NCI-H524 (cell line): Measurements from ENCODE around the gene FAM131A.

ENCODE experiments used
- DNase-seq, 2 experiments: peaks; one replicate each; lab custom pipeline; 2025; lab: John Stamatoyannopoulos, UW

Gene FAM131A

DNA sequence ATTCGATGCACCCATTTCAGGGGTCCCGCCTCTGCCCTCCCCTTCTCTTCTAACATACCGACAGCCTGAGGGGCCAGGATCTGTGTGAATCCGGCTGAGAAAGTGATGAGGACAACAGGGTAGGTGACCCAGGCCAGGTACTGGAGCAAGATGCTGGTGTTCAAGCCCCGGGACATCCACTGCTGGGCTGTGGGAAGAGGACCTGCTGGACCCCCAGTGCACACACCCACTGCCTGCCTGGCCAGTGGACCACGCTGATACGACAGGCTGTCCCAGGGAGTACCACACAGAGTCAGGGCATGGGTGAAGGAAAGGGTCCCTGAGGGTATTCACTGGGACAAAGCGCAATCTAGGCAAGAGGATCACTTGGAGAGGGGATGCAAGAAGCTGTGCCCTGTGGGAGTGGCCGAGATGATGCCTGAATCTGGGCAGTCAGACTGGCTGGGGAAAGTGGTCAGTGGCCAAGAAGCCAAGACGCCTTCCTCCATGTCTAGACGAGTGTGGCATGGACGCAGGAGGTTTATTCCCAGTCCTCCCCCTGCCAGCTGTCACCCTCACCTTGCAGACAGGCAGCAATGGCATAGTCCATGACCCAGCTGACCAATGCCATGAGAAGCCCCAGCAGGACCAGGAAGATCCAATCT is 20.8 kb downstream of the FAM131A start:
- no peak for DNase-seq

DNA sequence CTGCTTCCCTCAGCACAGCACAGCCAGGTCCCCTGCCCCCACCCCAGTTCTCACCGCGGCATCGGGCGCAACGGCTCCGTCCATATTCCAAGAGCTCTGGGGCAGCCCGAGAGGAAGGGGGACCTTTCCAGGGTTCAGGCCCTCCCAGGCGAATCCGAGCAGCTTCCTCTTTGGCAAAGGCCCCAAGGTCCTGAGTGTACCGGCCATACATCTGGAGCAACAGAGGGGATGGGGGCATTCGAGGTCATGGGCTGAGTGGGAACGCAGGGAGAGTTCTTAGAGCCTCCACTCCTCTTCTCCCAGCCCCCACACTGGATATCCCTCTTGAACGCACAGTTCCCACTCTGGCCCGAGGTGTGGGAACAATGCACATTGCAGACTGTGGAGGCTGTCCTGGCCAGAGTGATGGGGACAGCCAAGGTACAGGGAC is 21.5 kb downstream of the FAM131A start:
- DNase-seq: no peak

DNA sequence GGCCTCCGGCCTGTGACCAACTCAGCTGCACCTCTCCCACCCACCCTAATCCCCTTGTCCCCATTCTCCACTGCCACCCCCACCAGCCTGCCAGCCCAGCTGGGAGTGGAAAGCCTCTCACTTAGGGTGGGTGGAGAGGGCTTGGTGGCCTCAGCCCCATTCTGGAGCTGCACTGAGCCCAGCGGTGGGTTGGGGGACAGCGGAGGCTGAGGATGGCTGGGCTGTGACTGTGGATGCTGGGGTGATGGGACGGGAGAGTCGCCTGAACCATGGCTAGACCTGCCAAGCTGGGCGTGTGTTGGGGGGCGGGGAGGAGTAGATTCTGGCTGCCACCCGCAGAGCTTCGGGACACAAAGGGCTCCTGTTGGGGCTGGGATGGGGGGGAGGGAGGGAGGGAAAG is 22.2 kb downstream of the FAM131A start:
- no peak for DNase-seq

DNA sequence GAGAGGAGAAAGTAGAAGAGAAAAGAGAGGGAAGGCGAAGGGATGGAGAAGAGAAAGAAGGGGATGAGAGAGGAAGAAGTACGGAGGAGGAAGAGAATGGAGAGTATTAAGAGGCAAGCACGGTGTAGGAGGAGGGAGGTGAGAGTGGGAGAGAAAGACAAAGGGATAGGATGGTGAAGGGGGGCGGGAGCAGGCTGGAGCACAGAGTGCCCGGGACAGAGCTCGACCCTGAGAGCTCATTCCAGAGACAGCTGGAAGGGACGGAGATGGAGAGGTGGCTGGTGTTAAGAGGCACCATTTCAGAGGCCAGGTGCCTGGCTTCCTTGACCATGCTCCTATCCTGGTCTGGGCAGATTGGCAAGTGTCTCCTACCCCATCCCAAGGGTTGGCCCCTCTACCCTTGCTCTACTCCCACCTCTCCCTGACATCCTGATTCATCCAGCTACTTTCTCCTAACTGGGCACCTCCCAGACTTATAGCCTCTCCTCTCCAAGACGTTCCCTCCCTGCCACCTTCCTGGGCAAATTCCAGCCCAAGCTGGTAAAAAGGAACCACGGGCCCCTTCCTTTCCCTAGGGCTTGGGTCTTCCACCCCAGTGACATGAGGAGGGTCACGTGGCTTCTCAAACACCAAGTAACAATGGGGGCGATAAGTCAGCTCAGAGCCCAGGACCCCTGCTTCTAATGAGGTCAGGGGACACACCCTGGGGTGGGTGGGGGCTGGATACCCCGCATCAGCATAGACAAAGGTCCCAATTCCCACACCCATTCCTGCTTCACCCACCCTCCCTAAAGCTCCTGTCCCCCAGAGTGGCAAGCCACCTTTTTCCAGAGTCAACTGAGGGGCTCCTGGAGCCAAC is 22.9 kb downstream of the FAM131A start:
- no peak for DNase-seq

DNA sequence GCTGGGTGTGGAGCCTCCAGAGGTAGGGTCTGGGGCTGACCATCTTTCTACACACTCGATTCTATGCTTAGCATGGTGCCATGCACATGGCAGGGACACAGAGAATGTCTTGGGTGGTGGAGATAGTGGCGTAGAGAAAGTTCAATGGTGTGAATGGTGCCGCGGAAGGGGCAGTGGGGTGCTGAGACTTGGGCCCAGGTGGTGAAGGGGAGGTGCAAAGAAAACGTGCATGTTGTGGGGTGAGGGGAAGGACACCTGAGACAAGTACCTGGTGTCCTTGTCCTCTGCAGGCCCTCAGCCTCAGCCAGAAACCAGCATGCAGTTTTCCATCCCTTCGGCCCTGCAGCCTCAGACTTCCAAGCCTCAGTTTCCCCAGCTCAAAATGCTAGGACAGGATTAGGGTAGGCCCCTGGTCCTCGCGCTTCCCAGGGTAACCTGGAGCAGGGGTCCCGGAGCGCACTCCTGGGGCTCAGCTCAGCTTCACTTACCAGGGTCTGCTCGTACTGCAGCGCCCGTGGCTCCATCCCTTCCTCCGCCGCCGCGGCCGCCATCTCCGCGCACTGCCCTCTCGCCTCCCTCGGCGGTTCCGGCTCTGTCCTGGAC is 23.6 kb downstream of the FAM131A start:
- DNase-seq: peak in 1 of 2 experiments; percentile 50

DNA sequence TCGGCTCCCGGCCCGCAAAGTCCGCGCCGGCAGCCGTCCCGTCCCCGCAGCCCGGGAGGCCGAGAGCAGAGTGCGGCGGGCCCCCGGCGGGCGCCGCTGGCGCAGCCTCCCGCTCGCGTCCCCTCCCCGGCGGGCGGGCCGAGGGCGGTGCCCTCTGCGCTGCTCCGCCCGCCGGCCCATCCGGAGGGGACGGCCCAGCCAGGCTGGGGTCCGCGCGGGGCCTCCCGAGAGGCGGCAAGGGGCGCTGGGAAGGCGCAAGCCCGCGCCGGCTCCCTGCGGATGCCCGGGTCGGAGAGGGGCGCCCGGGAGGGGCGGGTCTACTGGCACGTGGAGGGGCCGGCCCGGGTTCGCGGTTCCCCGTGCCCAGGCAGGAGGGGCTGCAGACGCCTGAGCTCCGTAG is 24.1 kb downstream of the FAM131A start, which contains the start of the genes CLCN2 and POLR2H:
Gene CLCN2 (minus strand): TSS at position 74 of the 400 bp plus-strand sequence. CDS start 126 bp downstream, outside the sequence.
Gene POLR2H (plus strand): TSS at position 179 of the 400 bp plus-strand sequence. CDS start 1,783 bp downstream, outside the sequence.
- peak; percentile 44 to 75 for DNase-seq

DNA sequence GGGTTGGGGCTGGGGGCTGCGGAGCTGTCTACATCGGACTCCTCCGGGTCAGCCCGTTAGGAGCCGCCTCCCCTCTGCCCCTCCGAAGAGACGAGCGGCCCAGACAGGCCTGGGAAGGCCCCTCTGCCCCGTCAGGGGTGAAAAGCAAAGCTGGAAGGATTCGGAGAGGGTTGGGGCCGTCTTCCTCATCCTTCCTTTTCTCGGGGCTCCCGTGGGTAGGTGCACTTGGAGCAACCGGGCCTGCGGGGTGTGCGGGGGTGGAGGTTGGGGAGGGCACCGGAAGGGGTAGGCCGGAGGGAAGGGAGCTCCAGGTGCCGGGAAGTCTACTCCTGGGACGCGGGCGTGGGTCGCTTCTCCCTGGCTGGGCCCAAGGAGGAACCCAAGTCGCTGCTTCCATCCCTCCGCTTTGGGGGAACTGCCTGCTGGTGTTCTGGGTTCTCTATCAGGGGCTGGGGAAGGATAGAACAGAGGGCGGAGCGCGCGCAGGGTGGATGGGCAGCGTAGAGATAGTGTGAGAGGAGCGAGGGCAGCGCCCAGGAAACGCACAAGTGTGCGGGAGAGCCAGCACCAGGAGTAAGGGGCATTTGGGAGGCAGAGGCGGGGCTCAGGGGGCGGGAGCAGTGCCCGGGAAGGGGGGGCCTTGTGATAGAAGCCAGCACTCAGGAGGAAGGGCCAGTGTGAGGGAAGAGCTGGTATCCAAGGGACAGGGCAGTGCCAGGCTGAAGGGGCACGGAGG is 24.7 kb downstream of the FAM131A start:
- peak; percentile 71 to 80 for DNase-seq

DNA sequence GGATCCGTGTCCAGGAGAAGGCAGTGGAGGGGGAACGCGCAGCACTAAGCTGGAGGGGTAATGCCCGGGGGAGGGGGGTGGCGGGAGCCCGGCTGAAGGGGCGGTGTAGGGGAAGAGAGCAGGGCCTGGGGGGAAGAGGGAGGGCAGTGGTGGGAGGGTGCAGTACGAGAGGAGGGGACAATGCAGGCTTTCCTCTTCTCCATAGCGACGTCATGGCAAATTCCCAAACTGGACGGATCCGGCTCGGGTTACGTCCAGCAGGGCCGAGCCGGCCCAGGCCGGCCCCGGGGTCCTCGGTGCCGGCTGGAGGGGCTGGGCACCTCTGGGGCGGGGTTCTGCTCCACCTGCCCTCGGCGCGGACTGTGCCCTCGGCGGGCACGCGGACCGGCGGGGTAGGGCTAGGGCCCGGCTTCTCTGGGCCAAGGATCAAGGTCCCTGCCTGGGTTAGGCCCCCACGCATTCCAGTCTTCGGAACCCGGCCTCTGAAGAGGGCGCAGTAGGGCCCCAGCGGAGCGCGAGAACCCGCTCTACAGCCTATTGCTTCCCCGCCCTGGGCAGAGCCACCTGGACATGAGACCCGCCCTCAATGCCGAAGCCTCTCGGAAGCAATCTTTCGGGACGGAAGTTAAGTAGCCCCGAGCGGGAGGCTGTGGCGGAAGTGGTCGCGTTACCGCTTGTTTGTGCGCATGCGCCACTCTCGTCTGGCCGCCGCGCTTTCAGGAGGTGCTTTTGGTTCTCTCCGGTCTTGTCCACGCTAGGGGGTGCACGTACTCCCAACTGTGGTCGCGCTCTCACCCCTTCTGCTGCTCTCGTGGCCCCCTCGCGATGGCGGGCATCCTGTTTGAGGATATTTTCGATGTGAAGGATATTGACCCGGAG is 25.5 kb downstream of the FAM131A start:
- peak; percentile 99 for DNase-seq

DNA sequence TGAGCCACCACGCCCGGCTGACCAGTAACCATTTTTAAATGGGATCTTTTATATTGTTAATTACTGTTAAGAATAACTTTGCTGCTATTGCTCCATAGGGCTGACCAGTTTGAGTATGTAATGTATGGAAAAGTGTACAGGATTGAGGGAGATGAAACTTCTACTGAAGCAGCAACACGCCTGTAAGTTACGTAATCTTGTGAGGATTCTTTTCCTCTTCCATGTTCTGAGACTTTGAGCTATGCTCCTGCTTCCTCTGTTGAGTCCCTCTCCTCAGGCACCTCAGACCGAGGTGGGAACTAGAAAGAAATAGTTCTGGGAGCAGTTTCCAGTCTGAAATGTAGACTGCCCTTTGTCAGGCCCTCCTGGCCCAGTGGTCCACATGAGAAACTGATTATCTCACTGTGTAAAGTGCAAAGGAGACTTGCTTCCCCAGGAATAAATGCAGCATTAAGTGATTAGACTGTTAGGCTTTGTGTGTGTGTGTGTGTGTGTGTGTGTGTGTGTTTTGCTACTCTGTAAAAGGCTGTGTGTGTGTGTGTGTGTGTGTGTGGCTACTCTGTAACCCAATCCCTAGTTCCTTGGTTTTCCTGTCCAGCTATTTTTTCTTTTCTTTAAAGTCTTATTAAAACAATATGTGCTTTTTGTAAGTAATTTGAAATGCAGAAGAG is 29.4 kb downstream of the FAM131A start:
- DNase-seq: no peak

DNA sequence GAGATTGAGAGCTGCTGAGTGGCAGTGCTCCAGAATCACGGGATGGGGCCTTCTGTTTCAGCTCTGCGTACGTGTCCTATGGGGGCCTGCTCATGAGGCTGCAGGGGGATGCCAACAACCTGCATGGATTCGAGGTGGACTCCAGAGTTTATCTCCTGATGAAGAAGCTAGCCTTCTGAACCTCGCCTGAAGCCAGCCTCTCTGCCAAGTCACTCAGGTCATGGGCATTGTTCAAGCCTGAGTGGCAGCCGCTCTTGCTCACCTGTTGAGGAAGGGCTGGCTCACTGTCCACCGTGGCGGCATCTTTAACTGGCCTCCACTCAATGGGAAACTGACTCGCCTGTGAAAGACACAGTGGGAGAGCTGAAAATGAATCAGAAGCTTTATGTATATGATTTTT is 30.7 kb downstream of the FAM131A start:
- no peak for DNase-seq

DNA sequence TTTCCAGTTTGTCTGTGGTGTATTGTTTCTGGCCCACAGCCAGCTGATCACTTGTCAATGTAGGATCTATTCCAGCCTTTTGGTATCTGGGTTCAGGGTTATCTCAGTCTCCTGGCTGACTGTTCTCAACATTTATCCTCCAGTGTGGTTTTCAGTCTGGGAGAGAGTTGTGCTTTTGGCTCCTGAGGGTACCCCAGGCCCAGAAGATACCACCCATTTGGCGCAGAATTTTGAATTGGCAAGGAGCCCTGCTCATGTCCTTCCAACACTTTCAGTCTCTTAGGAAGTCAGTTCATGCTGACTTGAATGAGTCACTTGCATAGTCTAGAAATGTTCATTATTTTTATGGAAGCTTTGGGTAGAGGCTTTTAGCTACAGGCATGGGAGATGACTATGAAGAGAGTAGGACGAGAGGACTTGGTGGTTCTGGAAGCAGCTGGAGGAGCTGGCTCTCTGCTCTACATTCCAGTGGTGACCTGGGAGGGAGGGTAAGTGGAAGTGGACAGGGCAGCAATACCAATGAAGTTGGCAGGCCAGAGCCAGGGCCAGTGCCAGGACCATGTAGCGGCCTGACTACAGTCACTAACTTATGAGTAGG is 31.3 kb downstream of the FAM131A start:
- DNase-seq: no peak

DNA sequence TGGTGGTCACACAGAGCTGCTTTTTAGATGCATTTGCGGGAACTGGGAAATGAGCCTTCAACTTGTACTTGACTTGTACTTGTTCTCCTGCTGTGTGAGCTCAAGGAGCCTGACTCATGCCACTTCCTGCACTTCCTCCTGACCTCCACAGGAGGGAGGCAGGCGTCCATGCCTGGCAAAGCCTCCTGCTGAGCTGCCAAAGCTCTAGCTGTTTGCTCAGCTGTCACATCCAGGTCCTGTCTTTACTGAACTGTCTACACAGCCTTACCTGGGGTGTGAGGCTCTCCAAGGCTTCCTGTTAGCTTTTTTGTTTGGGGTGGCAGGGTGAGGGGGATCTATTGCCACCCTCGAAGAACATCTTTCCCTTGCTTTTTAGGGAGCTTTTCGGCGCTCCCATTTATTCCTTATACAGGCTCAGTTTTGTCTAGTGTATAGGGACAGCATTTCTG is 34.2 kb downstream of the FAM131A start:
- DNase-seq: peak; percentile 65 to 94

DNA sequence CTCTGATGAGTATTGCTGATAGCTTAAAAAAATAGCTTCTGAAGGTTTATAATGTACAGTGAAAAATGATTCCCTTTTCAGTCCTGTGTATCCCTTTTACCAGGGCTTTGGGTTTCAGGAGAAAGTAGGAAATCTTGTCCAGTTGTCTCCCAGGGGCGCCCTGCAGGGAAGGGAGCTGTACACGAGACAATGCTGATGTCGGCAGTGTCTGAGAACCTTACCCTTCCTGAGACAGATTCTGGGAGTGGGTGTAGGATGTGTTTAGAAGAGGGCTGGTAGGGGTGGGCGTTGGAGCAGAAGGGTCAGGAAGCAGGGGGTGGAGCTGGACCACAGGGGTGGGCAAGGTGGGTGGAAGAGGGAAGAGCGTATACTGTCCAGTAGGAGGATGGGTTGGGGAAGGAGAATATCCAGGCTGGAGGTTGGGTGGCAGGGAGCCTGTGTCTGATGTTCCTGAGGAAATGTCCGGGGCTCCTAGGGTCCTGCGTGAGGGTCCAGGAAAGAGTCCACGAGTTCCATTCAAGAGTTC is 35.0 kb downstream of the FAM131A start:
- DNase-seq: no peak

DNA sequence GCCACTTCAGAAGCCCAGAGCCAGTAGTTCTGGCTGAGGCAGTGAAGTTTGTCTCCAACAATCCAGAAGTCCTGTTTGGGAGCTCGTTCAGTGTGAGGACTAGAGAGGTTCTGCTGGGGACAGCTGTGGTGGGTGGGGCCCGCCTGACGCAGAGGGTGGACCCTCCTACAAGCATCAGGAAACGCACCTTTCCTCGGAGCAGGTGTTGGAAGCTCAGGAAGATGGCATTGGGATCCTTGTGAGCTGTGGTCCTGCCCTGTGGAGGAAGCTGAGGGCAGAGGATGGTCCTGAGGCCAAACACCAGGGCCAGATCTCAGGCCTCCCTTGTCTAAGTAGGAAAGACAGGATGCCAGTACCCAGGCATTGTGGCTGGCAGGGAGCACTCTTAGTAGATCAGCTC is 35.5 kb downstream of the FAM131A start:
- DNase-seq: no peak

DNA sequence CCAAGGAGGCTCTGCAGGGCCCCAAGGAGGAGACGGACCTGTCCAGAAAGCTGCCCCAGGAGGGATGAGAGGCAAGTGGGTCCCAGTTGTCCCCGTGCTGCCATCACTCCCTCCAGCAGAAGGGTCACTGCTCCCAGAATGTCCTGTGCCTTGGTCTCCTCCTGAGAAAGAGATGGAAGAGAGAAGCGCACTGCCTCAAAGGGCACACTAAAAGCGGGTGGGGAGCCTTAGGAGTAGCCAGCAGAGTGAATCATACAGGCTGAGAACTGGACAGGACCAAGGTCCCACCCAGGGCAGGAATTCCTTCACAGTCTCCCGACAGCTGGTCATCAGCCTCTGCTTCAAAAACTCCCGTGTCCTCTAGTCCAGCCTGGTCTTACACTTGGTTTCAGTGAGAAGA is 36.0 kb downstream of the FAM131A start:
- DNase-seq: no peak

DNA sequence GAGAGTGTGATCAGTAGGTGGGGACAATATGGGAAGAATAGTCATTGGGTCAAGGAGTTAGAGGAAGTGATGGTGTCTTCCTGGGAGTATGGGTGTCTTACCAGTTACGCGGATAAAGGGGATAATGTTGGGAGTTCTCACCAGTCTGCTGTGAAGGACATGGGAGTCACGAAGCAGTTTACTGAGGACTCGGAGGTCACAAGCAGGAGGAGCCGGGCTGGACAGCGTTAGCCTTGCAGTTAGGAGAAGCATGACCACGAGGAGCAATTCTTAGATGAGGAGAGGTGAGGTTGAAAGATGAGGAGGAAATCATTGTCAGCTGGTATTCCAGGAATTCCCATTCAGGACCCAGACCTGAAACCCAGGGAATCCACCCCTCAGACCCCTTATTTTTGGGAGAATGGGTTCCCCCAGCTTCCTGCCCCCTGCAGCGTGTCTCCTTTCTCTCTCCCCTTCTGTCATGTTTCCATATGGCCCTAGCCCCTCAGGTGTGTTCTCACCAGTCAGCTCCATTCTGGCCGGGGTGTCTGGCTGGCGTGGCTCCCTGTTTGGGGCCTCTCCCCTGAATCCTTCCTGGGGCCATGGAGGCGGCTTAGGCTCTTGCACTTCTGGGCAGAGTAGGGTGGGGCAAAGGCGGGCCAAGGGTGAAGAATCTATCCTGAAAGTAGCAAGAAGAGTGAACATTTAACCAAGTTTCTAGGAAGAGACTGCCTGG is 38.5 kb downstream of the FAM131A start:
- DNase-seq: no peak

DNA sequence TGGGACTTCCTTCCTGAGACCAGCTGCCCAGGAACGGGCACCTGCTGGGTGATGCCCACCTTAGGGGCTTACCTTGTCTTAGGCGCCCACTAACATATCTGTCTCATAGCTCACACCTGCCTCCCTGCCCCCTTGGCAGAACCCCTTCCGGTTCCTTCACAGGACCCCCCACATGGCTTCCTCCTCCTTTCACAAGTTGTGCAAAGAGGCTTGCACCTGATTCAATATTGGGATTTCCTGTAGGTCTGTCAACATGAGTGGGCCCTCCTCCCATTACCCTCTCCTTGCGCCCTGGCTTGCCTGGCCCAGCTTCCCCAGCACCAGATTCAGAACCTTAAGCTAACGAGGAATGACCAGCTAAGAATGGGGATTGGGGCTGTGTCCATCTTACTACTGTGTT is 40.0 kb downstream of the FAM131A start:
- DNase-seq: no peak

DNA sequence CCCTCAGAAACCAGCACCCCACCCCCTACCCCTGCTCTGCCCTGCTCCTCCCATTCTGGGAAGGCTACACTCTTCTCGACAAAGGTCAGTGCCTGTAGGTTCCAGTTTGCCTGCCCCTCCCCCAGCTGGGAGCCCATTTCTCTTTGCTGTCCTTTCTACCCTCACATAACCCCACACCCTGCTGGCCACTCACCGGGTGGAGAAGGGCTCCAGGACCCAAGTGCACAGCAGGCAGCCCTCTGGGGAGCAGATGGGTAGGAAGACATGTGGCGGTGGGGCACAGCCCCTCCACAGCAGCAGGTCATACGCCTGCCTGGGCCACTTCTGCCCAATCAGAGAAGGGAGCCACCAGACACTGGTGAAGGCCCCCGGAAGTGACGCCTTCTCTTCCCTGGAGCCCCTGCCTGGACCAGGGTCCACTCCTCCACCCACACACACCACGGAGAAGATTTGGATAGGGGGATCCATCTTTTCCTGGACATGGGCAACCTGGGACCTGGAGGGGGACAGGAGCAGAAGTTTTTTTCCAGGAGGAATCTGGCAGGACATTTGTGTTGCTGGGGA is 40.6 kb downstream of the FAM131A start, which contains the start of gene THPO:
Gene THPO (minus strand): TSS at position 326 of the 564 bp plus-strand sequence. CDS start 1,948 bp downstream, outside the sequence.
- peak; percentile 81 to 92 for DNase-seq
